IMR-90 (cell line): Measurements from ENCODE around the gene CEP43. TPM values are rescaled to one million over a fixed set of nuclear protein-coding genes. Genes with fewer than 3 reads are reported as not detected.

ENCODE experiments used
- ATAC-seq: fragments of 200-7000 bp; cut with Tn5 transposase; 2 replicates; pipeline ENCODE4 v1.9.1; 2020; ENCODE audit warnings: low read depth, mild to moderate bottlenecking, moderate library complexity
- BruUV-seq: library from RNA; stranded (reverse); fragments of 400-500 nt; replicated peaks from 2 replicates; lab custom pipeline; 2021; lab: Mats Ljungman, UMichigan
- CTCF ChIA-PET: fragments of 300-600 bp; formaldehyde crosslinking; extraction: SDS; loops from one replicate; lab custom pipeline; 2021; ENCODE audit warnings: antibody characterized with exemption; lab: Yijun Ruan, JAX
- POLR2A ChIA-PET: fragments of 300-600 bp; sonication (Branson Sonifier 250); formaldehyde crosslinking; loops from one replicate; lab custom pipeline; 2022; ENCODE audit warnings: antibody characterized with exemption; ENCODE audit not compliant: unreplicated experiment; lab: Charles Lee
- DNase-seq: peaks from one replicate; pipeline ENCODE4 v3.0.0; 2013
- H2AFZ ChIP-seq: replicated peaks from 2 replicates; pipeline ENCODE3; 2013; ENCODE audit warnings: low read length, mild to moderate bottlenecking; ENCODE audit not compliant: poor library complexity
- H2AK5ac ChIP-seq: 2 replicates; pipeline ENCODE4 v1.6.1; 2013; ENCODE audit warnings: low read depth, low read length, inconsistent platforms
- H2AK9ac ChIP-seq: replicated peaks from 2 replicates; pipeline ENCODE3; 2013; ENCODE audit warnings: mild to moderate bottlenecking, low read depth, low read length, moderate library complexity; ENCODE audit not compliant: poor library complexity
- H2BK120ac ChIP-seq: 2 replicates; pipeline ENCODE4 v1.6.1; 2013; ENCODE audit warnings: low read depth, low read length, inconsistent platforms
- H2BK15ac ChIP-seq: 3 replicates; pipeline ENCODE4 v1.6.1; 2013; ENCODE audit warnings: low read depth, low read length, inconsistent platforms
- H2BK20ac ChIP-seq: 2 replicates; pipeline ENCODE4 v1.6.1; 2013; ENCODE audit warnings: low read depth, mild to moderate bottlenecking, inconsistent platforms, low read length, moderate library complexity
- H2BK5ac ChIP-seq: 2 replicates; pipeline ENCODE4 v1.6.1; 2013; ENCODE audit warnings: mild to moderate bottlenecking, low read depth, low read length, inconsistent platforms; ENCODE audit not compliant: poor library complexity, severe bottlenecking
- H3K14ac ChIP-seq: replicated peaks from 2 replicates; pipeline ENCODE4 v1.6.1; 2013; ENCODE audit warnings: low read depth, low read length, inconsistent platforms
- H3K18ac ChIP-seq: 2 replicates; pipeline ENCODE4 v1.6.1; 2013; ENCODE audit warnings: low read depth, low read length, control low read depth
- H3K23ac ChIP-seq: 2 replicates; pipeline ENCODE4 v1.6.1; 2013; ENCODE audit warnings: low read depth, low read length, inconsistent platforms
- H3K27ac ChIP-seq: 2 replicates; pipeline ENCODE4 v1.5.1; 2013; ENCODE audit warnings: mild to moderate bottlenecking, control low read depth, low read length; ENCODE audit not compliant: insufficient read depth
- H3K27me3 ChIP-seq: 2 replicates; pipeline ENCODE4 v1.6.1; 2013; ENCODE audit warnings: low read length; ENCODE audit not compliant: control insufficient read depth, insufficient read depth
- H3K36me3 ChIP-seq: 2 replicates; pipeline ENCODE4 v1.6.1; 2013; ENCODE audit warnings: low read length, mixed read lengths; ENCODE audit not compliant: control insufficient read depth, insufficient read depth
- H3K4ac ChIP-seq: 2 replicates; pipeline ENCODE4 v1.6.1; 2013; ENCODE audit warnings: low read depth, low read length, inconsistent platforms
- H3K4me1 ChIP-seq: 2 replicates; pipeline ENCODE4 v1.6.1; 2013; ENCODE audit warnings: low read length, mixed read lengths; ENCODE audit not compliant: control insufficient read depth, insufficient read depth
- H3K4me2 ChIP-seq: 2 replicates; pipeline ENCODE4 v1.6.1; 2013; ENCODE audit warnings: low read depth, mild to moderate bottlenecking, control low read depth, low read length, moderate library complexity
- H3K4me3 ChIP-seq: 2 replicates; pipeline ENCODE4 v1.5.1; 2013; ENCODE audit warnings: low read depth, mild to moderate bottlenecking, control low read depth, low read length, moderate library complexity; ENCODE audit not compliant: insufficient read depth
- H3K56ac ChIP-seq: 2 replicates; pipeline ENCODE4 v1.6.1; 2013; ENCODE audit warnings: low read length, inconsistent platforms; ENCODE audit not compliant: insufficient read depth; ENCODE audit errors: extremely low read depth
- H3K79me1 ChIP-seq, 2 experiments: 2 replicates each; pipeline ENCODE4 v1.6.1; 2013; ENCODE audit warnings: low read length in 2 of 2, inconsistent platforms in 1 of 2, low read depth in 1 of 2
- H3K9ac ChIP-seq: 2 replicates; pipeline ENCODE4 v1.6.1; 2013; ENCODE audit warnings: low read depth, low read length, control low read depth
- H3K9me1 ChIP-seq: 2 replicates; pipeline ENCODE4 v1.6.1; 2013; ENCODE audit warnings: low read length, inconsistent platforms; ENCODE audit not compliant: insufficient read depth
- H3K9me3 ChIP-seq: 2 replicates; pipeline ENCODE4 v1.6.1; 2013; ENCODE audit warnings: low read length; ENCODE audit not compliant: control insufficient read depth, insufficient read depth
- H4K20me1 ChIP-seq: 2 replicates; pipeline ENCODE4 v1.6.1; 2013; ENCODE audit warnings: low read length, inconsistent platforms; ENCODE audit not compliant: insufficient read depth
- H4K5ac ChIP-seq: 2 replicates; pipeline ENCODE4 v1.6.1; 2013; ENCODE audit warnings: mild to moderate bottlenecking, low read depth, low read length, control low read depth
- H4K8ac ChIP-seq, 2 experiments: 2 replicates each; pipeline ENCODE4 v1.6.1; 2013; ENCODE audit warnings: low read depth in 2 of 2, low read length in 2 of 2, control low read depth in 1 of 2, inconsistent platforms in 1 of 2
- H4K91ac ChIP-seq: 2 replicates; pipeline ENCODE4 v1.6.1; 2013; ENCODE audit warnings: low read depth, low read length, inconsistent platforms; ENCODE audit not compliant: insufficient read depth
- BHLHE40 ChIP-seq: fragments of 150-350 bp; IDR thresholded peaks from 2 replicates; pipeline ENCODE4 v1.6.1; 2016; ENCODE audit warnings: mild to moderate bottlenecking, low read depth, low read length
- CEBPB ChIP-seq: IDR thresholded peaks from 2 replicates; pipeline ENCODE4 v1.6.1; 2012; ENCODE audit warnings: low read depth, low read length, improper control_type of control experiment
- CHD1 ChIP-seq: IDR thresholded peaks from 2 replicates; pipeline ENCODE4 v1.6.1; 2012; ENCODE audit warnings: low read depth, low read length, improper control_type of control experiment
- FOS ChIP-seq: fragments of 150-350 bp; IDR thresholded peaks from 2 replicates; pipeline ENCODE4 v1.6.1; 2016; ENCODE audit warnings: low read depth, low read length
- MAFK ChIP-seq: IDR thresholded peaks from 2 replicates; pipeline ENCODE4 v1.6.1; 2012; ENCODE audit warnings: low read depth, low read length, improper control_type of control experiment
- MAZ ChIP-seq: IDR thresholded peaks from 2 replicates; pipeline ENCODE4 v1.6.1; 2012; ENCODE audit warnings: low read depth, mild to moderate bottlenecking, low read length, improper control_type of control experiment, moderate library complexity, borderline replicate concordance
- MXI1 ChIP-seq: IDR thresholded peaks from 2 replicates; pipeline ENCODE4 v1.6.1; 2012; ENCODE audit warnings: low read depth, mild to moderate bottlenecking, low read length, moderate library complexity, borderline replicate concordance
- NFE2L2 ChIP-seq: fragments of 150-350 bp; IDR thresholded peaks from 2 replicates; pipeline ENCODE4 v1.6.1; 2016; ENCODE audit warnings: low read depth, mild to moderate bottlenecking, low read length
- POLR2A ChIP-seq: IDR thresholded peaks from 2 replicates; pipeline ENCODE4 v1.6.1; 2012; ENCODE audit warnings: mild to moderate bottlenecking, low read depth, low read length
- RAD21 ChIP-seq: IDR thresholded peaks from 2 replicates; pipeline ENCODE4 v1.6.1; 2012; ENCODE audit warnings: low read length, improper control_type of control experiment
- RCOR1 ChIP-seq: IDR thresholded peaks from 2 replicates; pipeline ENCODE4 v1.6.1; 2012; ENCODE audit warnings: mild to moderate bottlenecking, low read length, improper control_type of control experiment; ENCODE audit not compliant: insufficient replicate concordance
- RFX5 ChIP-seq: IDR thresholded peaks from 2 replicates; pipeline ENCODE4 v1.8.0; 2012; ENCODE audit warnings: low read depth, mild to moderate bottlenecking, low read length, moderate library complexity
- SMC3 ChIP-seq: fragments of 150-350 bp; IDR thresholded peaks from 2 replicates; pipeline ENCODE4 v1.6.1; 2016; ENCODE audit warnings: low read depth, mild to moderate bottlenecking, antibody characterized with exemption, low read length, moderate library complexity
- WGBS, 2 experiments: methylation state at CpG; one replicate each; pipeline versions ENCODE4 v1.1.5 to v1.1.7; 2013; ENCODE audit warnings: missing lambda C conversion rate in 2 of 2; ENCODE audit not compliant: insufficient read length in 1 of 2; ENCODE audit errors: extremely low coverage in 2 of 2; 5-methylcytosine and 5-hydroxymethylcytosine counted together
- dilution Hi-C: fragments of 300-500 bp; cut with HindIII; formaldehyde crosslinking; loops from one replicate; pipeline ENCODE4 v1.14.3; 2018; ENCODE audit warnings: low sequenced_read_pairs; ENCODE audit not compliant: unreplicated experiment
- in situ Hi-C: fragments of 300-500 bp; cut with MboI; formaldehyde crosslinking; loops from 3 replicates; pipeline ENCODE4 v1.14.3; 2019; ENCODE audit warnings: low sequenced_read_pairs, inconsistent platforms, mixed read lengths
- intact Hi-C: fragments of 100-400 bp; cut with micrococcal nuclease; formaldehyde crosslinking; loops from 2 replicates; pipeline ENCODE4 v1.10.0; 2022
- polyA plus RNA-seq, 3 experiments: library from polyadenylated mRNA; depleted of rRNA; stranded (reverse); fragments of >200 nt; gene quantifications; 2 replicates each; pipeline ENCODE4 v1.2.3, GENCODE V29; 2012; ENCODE audit warnings: low replicate concordance in 1 of 3
- total RNA-seq: library from RNA; depleted of rRNA; stranded (reverse); fragments of >200 nt; gene quantifications from 2 replicates; pipeline ENCODE4 v1.2.3, GENCODE V29; 2012
- TF ChIP-seq, protein P1 (sequence below): fragments of 150-350 bp; IDR thresholded peaks from 2 replicates; pipeline ENCODE4 v1.6.1; 2017; ENCODE audit warnings: mild to moderate bottlenecking, antibody characterized with exemption, low read length, low read depth
- TF ChIP-seq, protein P2 (sequence below): conservative IDR thresholded peaks from 2 replicates; pipeline ENCODE4 v1.5.1; 2012; ENCODE audit warnings: mild to moderate bottlenecking, low read depth, low read length, improper control_type of control experiment
- TF ChIP-seq, protein P3 (sequence below): fragments of 150-350 bp; IDR thresholded peaks from 2 replicates; pipeline ENCODE4 v1.6.1; 2016; ENCODE audit warnings: low read depth, mild to moderate bottlenecking, low read length, moderate library complexity, borderline replicate concordance

The CEP43 gene
- total and polyA plus RNA-seq, 2 of the 4 experiments (the other 2 are of a cell fraction): 8.6 to 10.7 TPM

DNA sequence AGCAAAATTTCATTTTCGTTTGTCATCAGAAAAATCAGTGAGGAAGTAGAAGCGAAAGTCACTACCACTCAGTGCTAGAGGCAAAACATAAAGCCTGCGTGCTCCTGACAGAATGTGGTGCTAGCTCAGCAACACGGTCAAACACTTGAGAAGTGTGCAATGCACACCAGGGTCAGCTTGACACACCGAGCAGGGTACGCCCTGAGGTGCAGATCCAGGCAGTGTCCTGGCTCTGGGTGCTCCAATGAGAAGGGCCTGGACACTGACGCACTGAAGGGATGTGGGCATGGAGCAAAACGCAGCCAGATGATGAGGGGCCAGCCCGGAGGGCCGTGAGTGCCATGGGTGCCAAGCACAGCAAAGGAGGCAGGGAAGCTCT, 48.8 kb upstream of the CEP43 start:
- Histone ChIP-seq H3K9me1 (no peaks in the 10 kb centered on the region; the same call in 1 of the 2 replicates), H2BK120ac (no peak overlapping the region), H3K27ac (no peak overlapping the region), H2AFZ (peak overlapping the region; percentile 51), H3K18ac (no peak overlapping the region), H3K4me1 (peaks cover 2% of the 10 kb centered on the region; the same call in 1 of the 2 replicates), H3K4me3 (no peak overlapping the region), H2AK5ac (no peak overlapping the region), H4K5ac (no peak overlapping the region), H3K36me3 (peaks cover 5% of the 10 kb centered on the region; the same call in 1 of the 2 replicates), H3K9ac (no peak overlapping the region), H3K23ac (no peak overlapping the region), H4K91ac (no peak overlapping the region), H2BK5ac (no peak overlapping the region), H2BK20ac (no peak overlapping the region), H3K56ac (no peak overlapping the region), H3K14ac (no peak overlapping the region), H3K79me1 (peaks cover 0 to 2% of the 10 kb centered on the region in 2 experiments; a peak in 1 of 4 replicates), H3K9me3 (no peaks in the 10 kb centered on the region), H4K8ac (no peak overlapping the region), H4K20me1 (no peaks in the 10 kb centered on the region), H3K4me2 (no peak overlapping the region), H2AK9ac (no peak overlapping the region), H3K4ac (no peak overlapping the region), H3K27me3 (no peaks in the 10 kb centered on the region), H2BK15ac (no peak overlapping the region)
- in situ Hi-C loops (no loop called here), dilution Hi-C loops (no loop called here), intact Hi-C loops (no loop called here)
- BruUV-seq: no TSS peak
- DNase-seq (no peak), ATAC-seq (no peak)
- POLR2A ChIA-PET: no interaction called here
- CTCF ChIA-PET: no interaction called here
- TF ChIP-seq RFX5 (no peak), FOS (no peak), MAZ (no peak), NFE2L2 (no peak), RAD21 (no peak), MXI1 (no peak), CHD1 (no peak), POLR2A (no peak), BHLHE40 (no peak), RCOR1 (no peak), SMC3 (no peak), MAFK (no peak), CEBPB (no peak)
- TF ChIP-seq, protein P1, sequence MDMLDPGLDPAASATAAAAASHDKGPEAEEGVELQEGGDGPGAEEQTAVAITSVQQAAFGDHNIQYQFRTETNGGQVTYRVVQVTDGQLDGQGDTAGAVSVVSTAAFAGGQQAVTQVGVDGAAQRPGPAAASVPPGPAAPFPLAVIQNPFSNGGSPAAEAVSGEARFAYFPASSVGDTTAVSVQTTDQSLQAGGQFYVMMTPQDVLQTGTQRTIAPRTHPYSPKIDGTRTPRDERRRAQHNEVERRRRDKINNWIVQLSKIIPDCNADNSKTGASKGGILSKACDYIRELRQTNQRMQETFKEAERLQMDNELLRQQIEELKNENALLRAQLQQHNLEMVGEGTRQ: no peak
- TF ChIP-seq, protein P2, sequence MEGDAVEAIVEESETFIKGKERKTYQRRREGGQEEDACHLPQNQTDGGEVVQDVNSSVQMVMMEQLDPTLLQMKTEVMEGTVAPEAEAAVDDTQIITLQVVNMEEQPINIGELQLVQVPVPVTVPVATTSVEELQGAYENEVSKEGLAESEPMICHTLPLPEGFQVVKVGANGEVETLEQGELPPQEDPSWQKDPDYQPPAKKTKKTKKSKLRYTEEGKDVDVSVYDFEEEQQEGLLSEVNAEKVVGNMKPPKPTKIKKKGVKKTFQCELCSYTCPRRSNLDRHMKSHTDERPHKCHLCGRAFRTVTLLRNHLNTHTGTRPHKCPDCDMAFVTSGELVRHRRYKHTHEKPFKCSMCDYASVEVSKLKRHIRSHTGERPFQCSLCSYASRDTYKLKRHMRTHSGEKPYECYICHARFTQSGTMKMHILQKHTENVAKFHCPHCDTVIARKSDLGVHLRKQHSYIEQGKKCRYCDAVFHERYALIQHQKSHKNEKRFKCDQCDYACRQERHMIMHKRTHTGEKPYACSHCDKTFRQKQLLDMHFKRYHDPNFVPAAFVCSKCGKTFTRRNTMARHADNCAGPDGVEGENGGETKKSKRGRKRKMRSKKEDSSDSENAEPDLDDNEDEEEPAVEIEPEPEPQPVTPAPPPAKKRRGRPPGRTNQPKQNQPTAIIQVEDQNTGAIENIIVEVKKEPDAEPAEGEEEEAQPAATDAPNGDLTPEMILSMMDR: no peak
- TF ChIP-seq, protein P3, sequence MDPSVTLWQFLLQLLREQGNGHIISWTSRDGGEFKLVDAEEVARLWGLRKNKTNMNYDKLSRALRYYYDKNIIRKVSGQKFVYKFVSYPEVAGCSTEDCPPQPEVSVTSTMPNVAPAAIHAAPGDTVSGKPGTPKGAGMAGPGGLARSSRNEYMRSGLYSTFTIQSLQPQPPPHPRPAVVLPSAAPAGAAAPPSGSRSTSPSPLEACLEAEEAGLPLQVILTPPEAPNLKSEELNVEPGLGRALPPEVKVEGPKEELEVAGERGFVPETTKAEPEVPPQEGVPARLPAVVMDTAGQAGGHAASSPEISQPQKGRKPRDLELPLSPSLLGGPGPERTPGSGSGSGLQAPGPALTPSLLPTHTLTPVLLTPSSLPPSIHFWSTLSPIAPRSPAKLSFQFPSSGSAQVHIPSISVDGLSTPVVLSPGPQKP: no peak
- 91% methylated on average over 6 of the region's 10 CpGs; no CpG with 5 or more reads in 1 of the 2 experiments for WGBS, 2 experiments
